ENCODE measurements around the gene ZNF24.

ZNF24 gene

GRCh38 chr18:35362531-35362930 is 18.3 kb upstream of the ZNF24 start:
- no peak for TF ChIP-seq CTCF (IDR thresholded peaks at IDR 0.05; ENCODE audit: borderline replicate concordance, extremely low read depth, low read length, poor library complexity, severe bottlenecking)
- TF ChIP-seq EZH2 (IDR thresholded peaks at IDR 0.05; ENCODE audit: borderline replicate concordance, low read depth, low read length, severe bottlenecking) = no peak
- ATAC-seq (ENCODE audit: insufficient read depth, low read depth) = no peak
- H3K36me3 ChIP-seq (ENCODE audit: insufficient read depth, low read length) = no peaks in the 10 kb centered on the region

DNA sequence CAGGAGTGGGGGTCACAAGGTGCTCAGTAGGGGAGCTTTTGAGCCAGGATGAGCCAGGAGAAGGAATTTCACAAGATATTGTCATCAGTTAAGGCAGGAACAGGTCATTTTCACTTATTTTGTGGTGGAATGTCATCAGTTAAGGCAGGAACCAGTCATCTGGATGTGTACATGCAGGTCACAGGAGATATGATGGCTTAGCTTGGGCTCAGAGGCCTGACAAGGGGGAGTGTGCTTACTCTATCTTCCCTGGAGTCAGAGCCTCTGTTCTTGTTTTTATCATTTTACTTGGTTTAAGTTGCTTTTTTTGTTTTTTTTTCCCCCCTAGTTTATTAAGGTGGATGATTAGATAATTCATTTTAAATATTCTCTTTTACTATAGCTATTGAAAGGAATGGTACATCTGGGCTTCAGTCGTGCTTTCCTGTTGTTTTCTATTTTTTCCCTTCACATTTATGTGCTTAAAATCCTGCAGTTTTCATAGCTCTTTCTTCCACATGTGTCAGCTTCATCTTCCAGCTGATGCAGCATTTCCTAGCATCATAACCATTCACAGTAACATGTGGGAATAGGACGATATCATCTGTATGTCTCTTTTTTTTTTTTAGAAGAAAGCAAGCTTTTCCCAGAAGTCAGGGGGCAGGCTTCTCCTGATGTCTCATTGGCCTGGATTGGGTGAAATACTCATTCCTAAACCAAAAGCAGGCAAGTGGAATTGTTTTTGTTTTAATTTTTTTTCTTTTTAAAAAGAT is 17.5 kb upstream of the ZNF24 start:
- DNase-seq (no peak), ATAC-seq (ENCODE audit: insufficient read depth, low read depth) (no peak)
- H3K4me2 ChIP-seq (ENCODE audit: insufficient read depth, low read length) = no peak overlapping the region
- no peaks in the 10 kb centered on the region for H3K9me3 ChIP-seq (ENCODE audit: insufficient read depth, low read length, severe bottlenecking)
- no peak overlapping the region for H3K4me3 ChIP-seq (ENCODE audit: low read depth in 1 of 2, low read length in 2 of 2)
- no peak overlapping the region for H3K9ac ChIP-seq (ENCODE audit: low read depth, low read length)
- H2AFZ ChIP-seq (ENCODE audit: low read depth, low read length) = no peak overlapping the region
- H3K27me3 ChIP-seq (ENCODE audit: insufficient read depth, low read length, poor library complexity) = no peaks in the 10 kb centered on the region
- no peaks in the 10 kb centered on the region for H3K4me1 ChIP-seq (ENCODE audit: insufficient read depth, low read length)
- TF ChIP-seq EZH2 (IDR thresholded peaks at IDR 0.05; ENCODE audit: borderline replicate concordance, low read depth, low read length, severe bottlenecking) (no peak), CTCF (IDR thresholded peaks at IDR 0.05; ENCODE audit: borderline replicate concordance, extremely low read depth, low read length, poor library complexity, severe bottlenecking) (no peak)
- no peaks in the 10 kb centered on the region for H3K36me3 ChIP-seq (ENCODE audit: insufficient read depth, low read length)
- no peaks in the 10 kb centered on the region for H4K20me1 ChIP-seq (ENCODE audit: insufficient read depth, low read length)
- no peaks in the 10 kb centered on the region for H3K79me2 ChIP-seq (ENCODE audit: insufficient read depth, low read length)
- no peak overlapping the region for H3K27ac ChIP-seq (ENCODE audit: low read length)

More at GRCh38 chr18:35362531-35362930, 18.3 kb upstream of the ZNF24 start:
- Histone ChIP-seq H3K27me3 (ENCODE audit: insufficient read depth, low read length, poor library complexity) (no peaks in the 10 kb centered on the region), H3K27ac (ENCODE audit: low read length) (no peak overlapping the region), H3K9me3 (ENCODE audit: insufficient read depth, low read length, severe bottlenecking) (no peaks in the 10 kb centered on the region), H2AFZ (ENCODE audit: low read depth, low read length) (no peak overlapping the region), H4K20me1 (ENCODE audit: insufficient read depth, low read length) (no peaks in the 10 kb centered on the region), H3K9ac (ENCODE audit: low read depth, low read length) (no peak overlapping the region), H3K4me3 (ENCODE audit: low read depth in 1 of 2, low read length in 2 of 2) (no peak overlapping the region), H3K4me2 (ENCODE audit: insufficient read depth, low read length) (no peak overlapping the region), H3K4me1 (ENCODE audit: insufficient read depth, low read length) (no peaks in the 10 kb centered on the region), H3K79me2 (ENCODE audit: insufficient read depth, low read length) (no peaks in the 10 kb centered on the region)
- DNase-seq = no peak

GRCh38 chr18:35355140-35355618 is 11.0 kb upstream of the ZNF24 start:
- no peaks in the 10 kb centered on the region for H3K36me3 ChIP-seq (ENCODE audit: insufficient read depth, low read length)
- no peaks in the 10 kb centered on the region for H4K20me1 ChIP-seq (ENCODE audit: insufficient read depth, low read length)
- H3K27ac ChIP-seq (ENCODE audit: low read length) = no peak overlapping the region
- no peaks in the 10 kb centered on the region for H3K79me2 ChIP-seq (ENCODE audit: insufficient read depth, low read length)
- H3K27me3 ChIP-seq (ENCODE audit: insufficient read depth, low read length, poor library complexity) = no peaks in the 10 kb centered on the region
- H3K4me2 ChIP-seq (ENCODE audit: insufficient read depth, low read length) = no peak overlapping the region
- H3K9ac ChIP-seq (ENCODE audit: low read depth, low read length) = no peak overlapping the region
- ATAC-seq (ENCODE audit: insufficient read depth, low read depth) (peak; percentile 89), DNase-seq (peak; percentile 47)
- no peak for TF ChIP-seq EZH2 (IDR thresholded peaks at IDR 0.05; ENCODE audit: borderline replicate concordance, low read depth, low read length, severe bottlenecking)
- TF ChIP-seq CTCF (IDR thresholded peaks at IDR 0.05; ENCODE audit: borderline replicate concordance, extremely low read depth, low read length, poor library complexity, severe bottlenecking) = peak; percentile 72
- peaks cover 12% of the 10 kb centered on the region for H3K9me3 ChIP-seq (ENCODE audit: insufficient read depth, low read length, severe bottlenecking)
- no peaks in the 10 kb centered on the region for H3K4me1 ChIP-seq (ENCODE audit: insufficient read depth, low read length)
- no peak overlapping the region for H2AFZ ChIP-seq (ENCODE audit: low read depth, low read length)
- H3K4me3 ChIP-seq (ENCODE audit: low read depth in 1 of 2, low read length in 2 of 2) = no peak overlapping the region
